Measurements from ENCODE around the gene PCDH20. TPM values are rescaled to one million over a fixed set of nuclear protein-coding genes. Genes with fewer than 3 reads are reported as not detected.
"Not testable (repeated sequence)": the region's sequence is repeated elsewhere in the genome, so short reads cannot be mapped to it uniquely, and the experiment has no call there.

The PCDH20 gene
- total and polyA plus RNA-seq, 2 donors = 0.99 to 12.3 TPM

- no peak for DNase-seq (ENCODE audit: extremely low spot score)
- Histone ChIP-seq H3K27ac (ENCODE audit: low read depth) (no peak overlapping the region), H3K4me3 (ENCODE audit: low read depth, low read length) (no peak overlapping the region), H3K36me3 (ENCODE audit: insufficient read depth) (no peaks in the 10 kb centered on the region), H3K4me1 (ENCODE audit: insufficient read depth) (no peaks in the 10 kb centered on the region)
Observed at GRCh38 chr13:61396121-61396520, 19.5 kb downstream of the PCDH20 start.

- H3K27ac ChIP-seq (ENCODE audit: low read depth) = no peak overlapping the region
- H3K36me3 ChIP-seq (ENCODE audit: insufficient read depth) = no peaks in the 10 kb centered on the region
- 71% methylated on average over 7 of the region's 7 CpGs for WGBS
- no peak for DNase-seq (ENCODE audit: extremely low spot score)
- H3K4me1 ChIP-seq (ENCODE audit: insufficient read depth) = no peaks in the 10 kb centered on the region
- no peak overlapping the region for H3K4me3 ChIP-seq (ENCODE audit: low read depth, low read length)
Observed at GRCh38 chr13:61391426-61391825, 24.2 kb downstream of the PCDH20 start.

- Histone ChIP-seq H3K4me1 (ENCODE audit: insufficient read depth) (no peaks in the 10 kb centered on the region), H3K36me3 (ENCODE audit: insufficient read depth) (no peaks in the 10 kb centered on the region), H3K4me3 (ENCODE audit: low read depth, low read length) (no peak overlapping the region), H3K27ac (ENCODE audit: low read depth) (no peak overlapping the region)
- DNase-seq (ENCODE audit: extremely low spot score) = no peak
- WGBS = 81% methylated on average over 3 of the region's 3 CpGs
Observed at GRCh38 chr13:61387694-61388093, 28.0 kb downstream of the PCDH20 start.

GRCh38 chr13:61383111-61383510 lies 32.5 kb downstream of the PCDH20 start:
- no peaks in the 10 kb centered on the region for H3K36me3 ChIP-seq (ENCODE audit: insufficient read depth)

GRCh38 chr13:61370520-61370919 lies 45.1 kb downstream of the PCDH20 start:
- DNase-seq (ENCODE audit: extremely low spot score) = no peak
- Histone ChIP-seq H3K4me3 (ENCODE audit: low read depth, low read length) (no peak overlapping the region), H3K4me1 (ENCODE audit: insufficient read depth) (no peaks in the 10 kb centered on the region), H3K27ac (ENCODE audit: low read depth) (no peak overlapping the region), H3K36me3 (ENCODE audit: insufficient read depth) (no peaks in the 10 kb centered on the region)
- WGBS = 42% methylated on average over 3 of the region's 3 CpGs

More at GRCh38 chr13:61383111-61383510, 32.5 kb downstream of the PCDH20 start:
- Histone ChIP-seq H3K4me3 (ENCODE audit: low read depth, low read length) (no peak overlapping the region), H3K4me1 (ENCODE audit: insufficient read depth) (no peaks in the 10 kb centered on the region), H3K27ac (ENCODE audit: low read depth) (no peak overlapping the region)
- no peak for DNase-seq (ENCODE audit: extremely low spot score)
- 86% methylated on average over 2 of the region's 2 CpGs for WGBS

- WGBS = 94% methylated on average over 5 of the region's 5 CpGs
Observed at GRCh38 chr13:61364690-61365089, 51.0 kb downstream of the PCDH20 start.

GRCh38 chr13:61362522-61362921 lies 53.1 kb downstream of the PCDH20 start:
- no peak for DNase-seq (ENCODE audit: extremely low spot score)
- H3K27ac ChIP-seq (ENCODE audit: low read depth) = no peak overlapping the region

More at GRCh38 chr13:61364690-61365089, 51.0 kb downstream of the PCDH20 start:
- H3K4me1 ChIP-seq (ENCODE audit: insufficient read depth); H3K4me3 ChIP-seq (ENCODE audit: low read depth, low read length); H3K36me3 ChIP-seq (ENCODE audit: insufficient read depth); H3K27ac ChIP-seq (ENCODE audit: low read depth); DNase-seq (ENCODE audit: extremely low spot score): not testable (repeated sequence)

More at GRCh38 chr13:61362522-61362921, 53.1 kb downstream of the PCDH20 start:
- H3K36me3 ChIP-seq (ENCODE audit: insufficient read depth) = no peaks in the 10 kb centered on the region
- no peaks in the 10 kb centered on the region for H3K4me1 ChIP-seq (ENCODE audit: insufficient read depth)
- no peak overlapping the region for H3K4me3 ChIP-seq (ENCODE audit: low read depth, low read length)

All from urinary bladder (tissue), 4 donors.